Small intestine (tissue), 7 donors: ENCODE results near the gene SEMA3E. TPM values are rescaled to one million over a fixed set of nuclear protein-coding genes. Genes with fewer than 3 reads are reported as not detected.

Experiments
- DNase-seq, 2 donors: peaks; one replicate each; pipeline versions ENCODE4 v3.0.0 to v3.0.0-alpha.2; 2013
- FAIRE-seq: peaks from 2 replicates; lab custom pipeline; 2012; peaks lifted over from hg19 to GRCh38; lab: Jason Lieb, UNC
- H3K27ac ChIP-seq, 3 donors: one replicate each; pipeline ENCODE4 v1.5.1; 2013; ENCODE audit warnings: low read length in 2 of 3, mild to moderate bottlenecking in 2 of 3, control low read depth in 1 of 3, inconsistent platforms in 1 of 3, low read depth in 1 of 3, moderate library complexity in 1 of 3
- H3K27me3 ChIP-seq, 3 donors: one replicate each; pipeline ENCODE4 v1.6.1; 2013; ENCODE audit warnings: low read length in 3 of 3, inconsistent platforms in 1 of 3; ENCODE audit not compliant: control insufficient read depth in 3 of 3, insufficient read depth in 3 of 3
- H3K36me3 ChIP-seq, 3 donors: one replicate each; pipeline ENCODE4 v1.6.1; 2013; ENCODE audit warnings: low read length in 3 of 3, inconsistent platforms in 1 of 3, low read depth in 1 of 3, mild to moderate bottlenecking in 1 of 3, moderate library complexity in 1 of 3; ENCODE audit not compliant: control insufficient read depth in 3 of 3, insufficient read depth in 2 of 3
- H3K4me1 ChIP-seq, 3 donors: one replicate each; pipeline ENCODE4 v1.6.1; 2013; ENCODE audit warnings: low read length in 2 of 3, inconsistent platforms in 1 of 3, low read depth in 1 of 3, mild to moderate bottlenecking in 1 of 3, moderate library complexity in 1 of 3; ENCODE audit not compliant: control insufficient read depth in 3 of 3, insufficient read depth in 2 of 3
- H3K4me3 ChIP-seq, 3 donors: one replicate each; pipeline ENCODE4 v1.5.1; 2013; ENCODE audit warnings: low read length in 3 of 3, control low read depth in 1 of 3, inconsistent platforms in 1 of 3, low read depth in 1 of 3, mild to moderate bottlenecking in 1 of 3, moderate library complexity in 1 of 3
- H3K9me3 ChIP-seq, 2 donors: one replicate each; pipeline ENCODE4 v1.6.1; 2013; ENCODE audit warnings: low read depth in 1 of 2, low read length in 1 of 2; ENCODE audit not compliant: control insufficient read depth in 2 of 2, insufficient read depth in 1 of 2
- WGBS, 3 donors: extraction: QIAGEN DNeasy Blood & Tissue Kit; methylation state at CpG; one replicate each; pipeline ENCODE4 v1.1.7; 2013; 5-methylcytosine and 5-hydroxymethylcytosine counted together
- polyA plus RNA-seq, 4 donors: library from polyadenylated mRNA; stranded (reverse) in 3 of 4; unstranded in 1 of 4; fragments of 200-250 nt in 3 of 4; fragments of 120-200 nt in 1 of 4; gene quantifications; one replicate each; pipeline versions ENCODE4 v1.2.1 to v1.2.3, GENCODE V29; 2013
- donor health status: healthy with polysubstance abuse.
- donor health status: control.
- donor health status: control.
- donor health status: Bipolar disorder and iron deficiency.
- donor health status: healthy.

SEMA3E gene
- polyA plus RNA-seq, 4 donors, result under 0.01 to 1.2 (median 0.10) TPM; not detected in 1

DNA sequence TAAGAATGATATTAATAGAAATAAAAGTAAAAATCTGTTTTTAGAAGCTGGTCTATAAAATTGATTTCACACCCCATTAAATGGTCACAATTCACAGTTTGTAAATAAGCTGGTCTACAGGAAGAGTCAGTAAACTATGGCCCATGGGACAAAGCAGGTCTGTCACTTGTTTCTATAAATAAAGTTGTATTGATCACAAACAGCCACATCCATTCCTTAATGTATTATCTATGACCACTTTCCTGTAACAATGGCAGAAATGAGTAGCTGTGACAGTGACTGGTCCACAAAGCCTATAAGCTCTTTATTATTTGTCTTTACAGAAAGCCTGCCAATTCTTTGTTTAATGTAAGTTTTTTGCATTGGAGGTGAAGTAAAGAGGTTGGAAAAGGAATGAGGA is 114.5 kb downstream of the SEMA3E start:
- no peaks in the 10 kb centered on the region for H3K36me3 ChIP-seq
- H3K4me1 ChIP-seq, result no peaks in the 10 kb centered on the region
- no peak overlapping the region for H3K27ac ChIP-seq
- FAIRE-seq (no peak), DNase-seq (no peak)
- H3K4me3 ChIP-seq, result no peak overlapping the region
- H3K27me3 ChIP-seq, result no peaks in the 10 kb centered on the region
- H3K9me3 ChIP-seq, result no peaks in the 10 kb centered on the region

DNA sequence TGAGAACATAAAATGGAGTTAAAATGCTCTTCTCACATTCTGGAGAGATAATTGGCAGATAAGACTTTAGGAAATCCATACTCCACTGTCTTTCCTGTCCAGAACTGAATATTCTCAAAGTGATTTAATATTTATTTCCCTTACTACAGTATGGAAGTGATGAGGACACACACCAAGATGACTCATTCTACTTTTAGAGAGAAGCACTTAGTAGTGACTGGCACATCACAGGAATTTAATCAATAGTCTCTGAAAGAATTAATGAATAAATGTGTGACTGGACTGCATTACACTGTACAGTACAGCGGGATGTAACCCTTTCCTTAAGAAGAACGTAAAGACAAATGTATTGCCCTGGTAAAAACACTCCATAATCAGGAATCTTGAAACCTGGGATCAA is 116.7 kb downstream of the SEMA3E start:
- no peak overlapping the region for H3K4me3 ChIP-seq
- no peaks in the 10 kb centered on the region for H3K9me3 ChIP-seq
- no peaks in the 10 kb centered on the region for H3K36me3 ChIP-seq
- no peak overlapping the region for H3K27ac ChIP-seq
- H3K4me1 ChIP-seq, result no peaks in the 10 kb centered on the region
- DNase-seq (no peak), FAIRE-seq (no peak)
- no peaks in the 10 kb centered on the region for H3K27me3 ChIP-seq
- 69 to 91% (median 83%) methylated on average over 2 of the region's 2 CpGs for WGBS, 3 donors

DNA sequence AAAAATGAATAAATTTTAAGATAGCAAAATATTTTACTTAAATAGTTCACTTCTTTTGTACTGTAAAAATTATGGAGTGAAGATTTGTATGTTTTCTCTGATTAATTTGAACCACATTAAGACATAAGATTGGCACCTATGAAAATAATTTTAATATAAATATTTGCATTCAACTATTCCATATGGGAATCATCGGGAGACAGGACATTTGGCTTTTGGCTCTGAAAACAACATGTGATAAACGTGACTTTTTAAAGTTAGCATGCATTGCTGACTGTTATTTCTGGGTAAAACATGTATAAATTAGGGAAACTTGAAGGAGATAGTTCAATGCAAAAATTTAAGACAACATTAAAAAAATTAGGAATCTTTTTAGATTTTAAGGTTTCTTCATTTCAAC is 117.2 kb downstream of the SEMA3E start:
- Histone ChIP-seq H3K27ac (no peak overlapping the region), H3K4me1 (no peaks in the 10 kb centered on the region), H3K9me3 (no peaks in the 10 kb centered on the region), H3K27me3 (no peaks in the 10 kb centered on the region), H3K36me3 (no peaks in the 10 kb centered on the region), H3K4me3 (no peak overlapping the region)
- FAIRE-seq (no peak), DNase-seq (no peak)
- WGBS, 3 donors, result 55 to 79% (median 75%) methylated on average over 2 of the region's 2 CpGs

DNA sequence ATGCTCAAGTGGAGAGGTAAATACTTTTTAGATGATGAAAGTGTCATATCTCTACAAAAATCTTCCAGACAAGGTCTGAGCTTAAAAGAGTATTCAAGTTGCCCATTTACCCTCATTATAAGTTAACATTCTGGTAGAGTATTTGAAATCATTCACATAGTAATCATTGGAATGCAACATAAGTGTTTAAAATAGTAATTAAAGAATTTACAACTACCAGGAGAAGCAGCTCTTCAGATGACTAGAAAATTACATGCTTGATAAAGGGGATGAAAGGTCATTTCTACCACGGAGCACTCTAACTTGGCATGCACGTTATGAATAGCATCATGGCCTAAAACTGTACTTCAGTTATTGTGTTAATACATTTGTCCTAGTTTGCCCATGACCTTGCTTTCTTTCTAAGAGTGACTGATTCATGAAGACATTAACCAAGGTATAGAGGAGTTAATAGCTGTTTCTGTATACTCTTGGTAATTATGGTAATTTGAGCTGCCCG is 120.0 kb downstream of the SEMA3E start:
- Histone ChIP-seq H3K4me3 (no peak overlapping the region), H3K27me3 (no peaks in the 10 kb centered on the region), H3K36me3 (no peaks in the 10 kb centered on the region), H3K9me3 (no peaks in the 10 kb centered on the region), H3K4me1 (no peaks in the 10 kb centered on the region), H3K27ac (no peak overlapping the region)
- DNase-seq, result no peak
- WGBS, 3 donors, result 11 to 48% (median 31%) methylated on average over 3 of the region's 3 CpGs
- no peak for FAIRE-seq

DNA sequence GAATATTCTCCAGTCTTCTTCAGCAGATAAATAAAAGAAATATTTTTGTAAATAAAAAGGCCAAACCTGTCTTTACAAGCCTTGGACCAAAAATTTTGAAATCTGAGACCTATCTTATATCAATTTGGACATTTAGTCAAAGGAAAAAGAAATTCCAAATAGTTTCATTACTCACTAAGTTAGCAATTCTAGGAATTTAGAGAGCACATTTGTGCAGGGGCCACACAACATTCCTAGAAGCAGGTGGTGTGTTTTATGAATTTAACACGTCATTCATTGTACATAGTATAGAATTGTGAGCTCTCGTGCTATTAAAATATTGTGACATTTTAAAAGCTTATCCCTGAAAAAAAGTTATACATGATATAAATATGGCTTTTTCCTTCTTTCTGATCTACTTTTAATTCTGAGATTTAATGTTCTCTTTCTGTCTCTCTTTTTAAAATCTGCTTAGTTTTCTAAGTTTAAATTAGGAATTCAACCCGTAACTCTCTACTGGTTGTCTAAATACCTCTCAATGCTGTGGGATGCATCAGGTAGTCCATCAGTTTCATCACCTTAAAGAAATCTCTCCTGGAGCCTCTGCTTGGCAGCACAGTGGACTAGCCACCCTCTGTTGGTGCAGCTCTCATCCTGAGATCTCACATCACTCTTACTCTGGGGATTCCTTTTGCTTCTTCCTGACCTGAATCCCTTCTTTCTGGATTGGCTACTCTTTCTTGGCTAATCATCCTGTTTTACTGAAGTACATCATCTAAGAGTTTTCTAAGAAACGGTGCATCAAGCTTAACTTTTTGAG is 124.5 kb downstream of the SEMA3E start:
- 77 to 84% (median 83%) methylated on average over 4 of the region's 4 CpGs for WGBS, 3 donors
- Histone ChIP-seq H3K4me3 (no peak overlapping the region), H3K27me3 (no peaks in the 10 kb centered on the region), H3K27ac (no peak overlapping the region), H3K36me3 (no peaks in the 10 kb centered on the region), H3K4me1 (no peaks in the 10 kb centered on the region), H3K9me3 (no peaks in the 10 kb centered on the region)
- DNase-seq, result no peak
- no peak for FAIRE-seq

DNA sequence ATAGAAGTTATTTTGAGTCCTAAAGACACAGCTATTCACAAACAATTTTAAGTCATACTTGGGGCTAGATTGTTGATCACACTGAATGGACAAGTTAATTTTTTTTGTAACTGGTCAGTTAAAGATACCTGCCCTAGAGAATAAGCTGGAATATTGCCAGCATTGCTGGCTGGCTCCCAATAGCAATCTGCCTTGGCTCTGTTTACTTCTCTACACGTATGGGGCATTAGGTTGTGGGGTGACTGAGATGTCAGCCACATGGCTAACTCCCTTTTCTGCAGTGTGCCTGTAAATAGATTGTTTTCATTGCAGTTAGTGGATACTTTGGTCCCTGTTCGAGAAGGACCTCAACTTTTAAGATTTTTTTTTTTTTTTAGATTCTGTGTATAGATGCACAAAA is 128.2 kb downstream of the SEMA3E start:
- Histone ChIP-seq H3K27ac (no peak overlapping the region), H3K4me1 (no peaks in the 10 kb centered on the region), H3K36me3 (no peaks in the 10 kb centered on the region), H3K27me3 (no peaks in the 10 kb centered on the region), H3K9me3 (no peaks in the 10 kb centered on the region), H3K4me3 (no peak overlapping the region)
- FAIRE-seq (no peak), DNase-seq (no peak)
- 4 to 20% (median 7%) methylated on average over 2 of the region's 2 CpGs for WGBS, 3 donors

DNA sequence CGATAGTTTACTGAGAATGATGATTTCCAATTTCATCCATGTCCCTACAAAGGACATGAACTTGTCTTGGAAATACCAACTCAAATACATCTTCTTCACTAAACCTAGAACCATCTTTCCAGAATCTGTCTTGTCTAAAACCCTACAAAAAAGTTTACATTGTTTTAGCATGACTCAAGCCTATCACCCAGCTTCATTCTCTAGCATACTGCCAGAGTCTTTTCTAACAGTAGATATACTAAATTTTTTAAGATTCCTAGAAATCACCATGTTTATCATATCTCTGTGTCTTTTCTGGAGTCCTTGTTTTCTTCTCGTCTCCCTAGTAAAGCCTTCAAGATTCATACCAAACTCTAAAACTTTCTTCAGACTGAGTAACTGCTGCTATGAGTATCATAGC is 129.7 kb downstream of the SEMA3E start:
- no peak overlapping the region for H3K27ac ChIP-seq
- DNase-seq (no peak), FAIRE-seq (no peak)
- WGBS, 3 donors, result 79 to 87% (median 85%) methylated on average over 2 of the region's 2 CpGs
- no peaks in the 10 kb centered on the region for H3K4me1 ChIP-seq
- no peaks in the 10 kb centered on the region for H3K27me3 ChIP-seq
- no peaks in the 10 kb centered on the region for H3K9me3 ChIP-seq
- H3K4me3 ChIP-seq, result no peak overlapping the region
- no peaks in the 10 kb centered on the region for H3K36me3 ChIP-seq

DNA sequence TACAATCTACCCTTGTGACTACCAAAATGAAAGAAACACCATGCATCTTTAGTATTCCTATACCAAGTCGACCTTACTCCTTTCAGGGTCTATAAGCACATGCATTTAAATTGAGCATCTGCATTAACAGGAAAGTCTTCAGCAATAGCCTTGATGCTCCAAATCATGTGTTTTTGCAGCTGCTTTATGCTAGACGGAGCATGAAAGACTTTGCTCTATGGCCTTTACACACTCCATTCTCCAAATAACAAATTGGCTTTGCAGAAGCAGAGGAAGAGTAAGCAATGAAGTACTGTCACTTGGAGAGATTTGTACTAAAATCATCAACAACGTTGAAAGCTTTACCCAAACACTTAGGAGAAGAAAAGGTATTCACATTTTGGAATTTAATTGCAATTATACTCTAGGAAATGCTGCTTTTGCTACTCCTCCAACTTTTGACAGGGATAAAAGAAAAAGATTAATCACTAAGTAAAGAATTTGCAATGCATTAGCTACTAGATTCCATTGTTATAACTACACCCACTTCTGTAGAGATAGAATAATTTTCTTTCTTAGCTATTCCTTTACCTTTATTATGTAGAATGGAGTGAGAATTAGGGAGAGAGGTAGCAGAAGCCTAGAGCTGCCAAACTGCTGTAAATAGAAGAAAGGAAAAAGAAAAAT is 131.8 kb downstream of the SEMA3E start:
- no peaks in the 10 kb centered on the region for H3K27me3 ChIP-seq
- DNase-seq, result no peak
- no peak for FAIRE-seq
- no peak overlapping the region for H3K4me3 ChIP-seq
- H3K4me1 ChIP-seq, result no peaks in the 10 kb centered on the region
- 44 to 50% (median 48%) methylated on average over 3 of the region's 3 CpGs for WGBS, 3 donors
- H3K27ac ChIP-seq, result no peak overlapping the region
- no peaks in the 10 kb centered on the region for H3K36me3 ChIP-seq
- H3K9me3 ChIP-seq, result no peaks in the 10 kb centered on the region
